Measurements from ENCODE around the gene MMAB. TPM values are rescaled to one million over a fixed set of nuclear protein-coding genes. Genes with fewer than 3 reads are reported as not detected.

Gene MMAB
- total RNA-seq: 10 to 100 TPM; 49.0 to 49.4 TPM

GRCh38 chr12:109573029-109573913 is at the start of gene MMAB, which contains the start of gene MVK:
Gene MMAB, minus strand, starts transcription at chr12:109573504. Its CDS starts 24 bp downstream, at chr12:109573480.
Gene MVK, plus strand, starts transcription at chr12:109573794. Its CDS starts 1,029 bp downstream, at chr12:109574823.
- ChIA-PET POLR2A (interaction anchor here (0.6 kb wide), 2 partner anchors 270 to 374 kb away, joined by 3 to 5 read pairs; no protein-coding TSS in a partner anchor), CTCF (interaction anchor here (0.6 to 1.4 kb wide), 5 partner anchors 24 to 202 kb away, joined by 3 to 5 read pairs (median 4); no protein-coding TSS in a partner anchor)

- POLR2A ChIA-PET: no interaction called here
- CTCF ChIA-PET: interaction anchor here (0.6 kb wide), 1 partner anchor 32 kb away, joined by 4 read pairs; no protein-coding TSS in a partner anchor
Measured at GRCh38 chr12:109621901-109622364, 48.6 kb upstream of the MMAB start.

GRCh38 chr12:109621211-109621694 is 47.9 kb upstream of the MMAB start:
- POLR2A ChIA-PET: no interaction called here
- CTCF ChIA-PET: interaction anchor here (0.6 kb wide), 1 partner anchor 32 kb away, joined by 4 read pairs; no protein-coding TSS in a partner anchor

GRCh38 chr12:109619002-109619604 is 45.8 kb upstream of the MMAB start:
- CTCF ChIA-PET: no interaction called here
- POLR2A ChIA-PET: no interaction called here

- POLR2A ChIA-PET: no interaction called here
- CTCF ChIA-PET: no interaction called here
Measured at GRCh38 chr12:109618082-109618481, 44.8 kb upstream of the MMAB start.

GRCh38 chr12:109617491-109617890 is 44.2 kb upstream of the MMAB start:
- ChIA-PET POLR2A (no interaction called here), CTCF (interaction anchor here (1.0 kb wide), 1 partner anchor 20 kb away, joined by 3 read pairs; no protein-coding TSS in a partner anchor)

GRCh38 chr12:109615556-109616229 is 42.4 kb upstream of the MMAB start:
- POLR2A ChIA-PET: no interaction called here
- CTCF ChIA-PET: interaction anchor here (0.6 kb wide), 1 partner anchor 249 kb away, joined by 4 read pairs; no protein-coding TSS in a partner anchor

- POLR2A ChIA-PET: no interaction called here
- CTCF ChIA-PET: no interaction called here
Measured at GRCh38 chr12:109613649-109614455, 40.5 kb upstream of the MMAB start.

GRCh38 chr12:109612975-109613502 is 39.7 kb upstream of the MMAB start:
- CTCF ChIA-PET: no interaction called here
- POLR2A ChIA-PET: interaction anchor here (0.6 kb wide), 1 partner anchor 461 kb away, joined by 4 read pairs; no protein-coding TSS in a partner anchor

GRCh38 chr12:109612003-109612402 is 38.7 kb upstream of the MMAB start:
- ChIA-PET POLR2A (no interaction called here), CTCF (no interaction called here)

- POLR2A ChIA-PET: no interaction called here
- CTCF ChIA-PET: no interaction called here
Measured at GRCh38 chr12:109611223-109611622, 37.9 kb upstream of the MMAB start.

- ChIA-PET CTCF (no interaction called here), POLR2A (no interaction called here)
Measured at GRCh38 chr12:109610523-109610922, 37.2 kb upstream of the MMAB start.

- CTCF ChIA-PET: interaction anchor here (1.2 kb wide), 1 partner anchor 105 kb away, joined by 3 read pairs; no protein-coding TSS in a partner anchor
- POLR2A ChIA-PET: no interaction called here
Measured at GRCh38 chr12:109609342-109609741, 36.0 kb upstream of the MMAB start.

- POLR2A ChIA-PET: no interaction called here
- CTCF ChIA-PET: interaction anchor here (1.2 kb wide), 1 partner anchor 106 kb away, joined by 3 read pairs; no protein-coding TSS in a partner anchor
Measured at GRCh38 chr12:109608793-109609192, 35.5 kb upstream of the MMAB start.

GRCh38 chr12:109608270-109608669 is 35.0 kb upstream of the MMAB start:
- ChIA-PET POLR2A (no interaction called here), CTCF (interaction anchor here (1.2 kb wide), 1 partner anchor 107 kb away, joined by 3 read pairs; no protein-coding TSS in a partner anchor)

- ChIA-PET POLR2A (no interaction called here), CTCF (no interaction called here)
Measured at GRCh38 chr12:109607618-109608017, 34.3 kb upstream of the MMAB start.

GRCh38 chr12:109606320-109607028 is 33.2 kb upstream of the MMAB start:
- ChIA-PET POLR2A (no interaction called here), CTCF (no interaction called here)

- POLR2A ChIA-PET: no interaction called here
Measured at GRCh38 chr12:109605599-109606228, 32.4 kb upstream of the MMAB start.

More at GRCh38 chr12:109605599-109606228, 32.4 kb upstream of the MMAB start:
- CTCF ChIA-PET: no interaction called here

Measured in activated CD8-positive, alpha-beta memory T cell treated with anti-CD3 and anti-CD28 coated beads for 36 hours (primary cell).